CD4-positive, CD25-positive, alpha-beta regulatory T cell (primary cell): ENCODE measurements around the gene SDHAF2. TPM values are rescaled to one million over a fixed set of nuclear protein-coding genes. Genes with fewer than 3 reads are reported as not detected.

ENCODE experiments used
- ATAC-seq, 2 donors: fragments of 150-1000 bp; cut with Tn5 transposase; one replicate each; pipeline ENCODE4 v1.10.0; 2021; ENCODE audit warnings: low read depth in 2 of 2, moderate number of reproducible peaks in 2 of 2, moderate library complexity in 1 of 2
- DNase-seq, 3 donors: peaks; one replicate each; pipeline versions ENCODE4 v3.0.0 to v3.0.0-alpha.2; 2012 to 2022; ENCODE audit warnings: mixed read lengths in 1 of 3
- H3K27ac ChIP-seq: one replicate; pipeline ENCODE4 v1.7.0; 2013; ENCODE audit warnings: mild to moderate bottlenecking, low read length; ENCODE audit not compliant: insufficient read depth, poor library complexity, severe bottlenecking
- H3K27me3 ChIP-seq: one replicate; pipeline ENCODE4 v1.7.0; 2013; ENCODE audit warnings: low read length; ENCODE audit not compliant: control insufficient read depth, insufficient read depth
- H3K36me3 ChIP-seq: one replicate; pipeline ENCODE4 v1.7.0; 2013; ENCODE audit warnings: mild to moderate bottlenecking, low read length, moderate library complexity; ENCODE audit not compliant: control insufficient read depth, insufficient read depth
- H3K4me1 ChIP-seq: 2 replicates; pipeline ENCODE4 v1.7.0; 2013; ENCODE audit warnings: mild to moderate bottlenecking, low read length; ENCODE audit not compliant: insufficient read depth, control insufficient read depth, poor library complexity, severe bottlenecking
- H3K4me3 ChIP-seq: one replicate; pipeline ENCODE4 v1.7.0; 2013; ENCODE audit warnings: low read depth, mild to moderate bottlenecking, low read length, moderate library complexity
- H3K9me3 ChIP-seq, 2 experiments: 1 replicate in 1 of 2; 2 replicates in 1 of 2; pipeline ENCODE4 v1.7.0; 2013; ENCODE audit warnings: low read length in 2 of 2, mild to moderate bottlenecking in 1 of 2, moderate library complexity in 1 of 2; ENCODE audit not compliant: control insufficient read depth in 2 of 2
- H3K27ac Mint-ChIP-seq, 3 donors: one replicate each; pipeline ENCODE4 v1.8.0; 2020 to 2022; ENCODE audit warnings: mild to moderate bottlenecking in 3 of 3, mixed read lengths in 3 of 3, moderate library complexity in 2 of 3
- H3K27me3 Mint-ChIP-seq: one replicate; pipeline ENCODE4 v1.8.0; 2022; ENCODE audit warnings: mild to moderate bottlenecking, mixed read lengths
- H3K36me3 Mint-ChIP-seq: one replicate; pipeline ENCODE4 v1.8.0; 2020; ENCODE audit warnings: mixed read lengths
- H3K4me1 Mint-ChIP-seq, 4 donors: one replicate each; pipeline ENCODE4 v1.8.0; 2020 to 2022; ENCODE audit warnings: mixed read lengths in 4 of 4, mild to moderate bottlenecking in 1 of 4
- H3K4me3 Mint-ChIP-seq, 4 donors: one replicate each; pipeline ENCODE4 v1.8.0; 2020 to 2022; ENCODE audit warnings: mild to moderate bottlenecking in 4 of 4, mixed read lengths in 4 of 4, moderate library complexity in 3 of 4
- H3K9me3 Mint-ChIP-seq, 7 donors: one replicate each; pipeline ENCODE4 v1.8.0; 2020 to 2022; ENCODE audit warnings: mixed read lengths in 7 of 7, mild to moderate bottlenecking in 3 of 7, moderate library complexity in 2 of 7
- polyA plus RNA-seq, 4 donors: library from polyadenylated mRNA; unstranded; fragments of 300-500 nt; fragmentation: Illumina TruSeq; gene quantifications; one replicate each; pipeline ENCODE4 v1.2.3, GENCODE V29; 2021
- total RNA-seq: library from RNA; stranded (reverse); gene quantifications from one replicate; pipeline ENCODE4 v1.2.3, GENCODE V29; 2022

The SDHAF2 gene
- total and polyA plus RNA-seq, 5 donors from 2014 or later = 36.7 to 127 (median 99.9) TPM

GRCh38 chr11:61414547-61414946 lies 15.4 kb upstream of the SDHAF2 start:
- Mint-ChIP-seq H3K36me3 (peaks cover 51% of the 10 kb centered on the region), H3K27ac (peak overlapping the region in 1 of 3 donors; percentile 61), H3K9me3 (no peaks in the 10 kb centered on the region), H3K4me1 (peaks cover 7 to 38% (median 22%) of the 10 kb centered on the region in 4 donors), H3K27me3 (no peaks in the 10 kb centered on the region), H3K4me3 (no peak overlapping the region)
- Histone ChIP-seq H3K36me3 (peaks cover 93% of the 10 kb centered on the region), H3K4me3 (no peak overlapping the region), H3K4me1 (peaks cover 4% of the 10 kb centered on the region), H3K9me3 (no peaks in the 10 kb centered on the region), H3K27me3 (no peaks in the 10 kb centered on the region), H3K27ac (peak overlapping the region; percentile 18)
- no peak for ATAC-seq
- no peak for DNase-seq

GRCh38 chr11:61415381-61415780 lies 14.5 kb upstream of the SDHAF2 start:
- peaks cover 93% of the 10 kb centered on the region for H3K36me3 ChIP-seq
- Mint-ChIP-seq H3K27me3 (no peaks in the 10 kb centered on the region), H3K4me1 (peaks cover 7 to 46% (median 25%) of the 10 kb centered on the region in 4 donors), H3K27ac (peak overlapping the region in 1 of 3 donors; percentile 36), H3K36me3 (peaks cover 59% of the 10 kb centered on the region), H3K9me3 (no peaks in the 10 kb centered on the region), H3K4me3 (no peak overlapping the region)
- H3K27ac ChIP-seq = no peak overlapping the region
- no peaks in the 10 kb centered on the region for H3K9me3 ChIP-seq
- ATAC-seq = no peak
- peaks cover 4% of the 10 kb centered on the region for H3K4me1 ChIP-seq
- no peak for DNase-seq
- H3K27me3 ChIP-seq = no peaks in the 10 kb centered on the region
- no peak overlapping the region for H3K4me3 ChIP-seq

- Histone ChIP-seq H3K9me3 (no peaks in the 10 kb centered on the region), H3K27me3 (no peaks in the 10 kb centered on the region), H3K4me1 (peaks cover 4% of the 10 kb centered on the region), H3K27ac (no peak overlapping the region), H3K36me3 (peaks cover 93% of the 10 kb centered on the region), H3K4me3 (no peak overlapping the region)
- DNase-seq (no peak), ATAC-seq (no peak)
- Mint-ChIP-seq H3K27ac (peak overlapping the region in 2 of 3 donors; percentile 51 to 75), H3K9me3 (no peaks in the 10 kb centered on the region), H3K4me3 (no peak overlapping the region), H3K4me1 (peaks cover 7 to 60% (median 32%) of the 10 kb centered on the region in 4 donors), H3K36me3 (peaks cover 59% of the 10 kb centered on the region), H3K27me3 (no peaks in the 10 kb centered on the region)
Observed at GRCh38 chr11:61416941-61417340, 13.0 kb upstream of the SDHAF2 start.

- Mint-ChIP-seq H3K4me3 (no peak overlapping the region), H3K4me1 (peaks cover 7 to 67% (median 36%) of the 10 kb centered on the region in 4 donors), H3K36me3 (peaks cover 63% of the 10 kb centered on the region), H3K27ac (peak overlapping the region in 2 of 3 donors; percentile 3 to 75), H3K9me3 (no peaks in the 10 kb centered on the region), H3K27me3 (no peaks in the 10 kb centered on the region)
- peaks cover 9% of the 10 kb centered on the region for H3K4me1 ChIP-seq
- DNase-seq (no peak), ATAC-seq (no peak)
- no peak overlapping the region for H3K27ac ChIP-seq
- no peaks in the 10 kb centered on the region for H3K9me3 ChIP-seq
- peaks cover 93% of the 10 kb centered on the region for H3K36me3 ChIP-seq
- no peaks in the 10 kb centered on the region for H3K27me3 ChIP-seq
- no peak overlapping the region for H3K4me3 ChIP-seq
Observed at GRCh38 chr11:61417670-61418069, 12.3 kb upstream of the SDHAF2 start.

GRCh38 chr11:61418136-61418535 lies 11.8 kb upstream of the SDHAF2 start:
- no peak for DNase-seq
- Mint-ChIP-seq H3K4me3 (no peak overlapping the region), H3K27me3 (no peaks in the 10 kb centered on the region), H3K27ac (peak overlapping the region in 1 of 3 donors; percentile 3), H3K4me1 (peaks cover 7 to 70% (median 38%) of the 10 kb centered on the region in 4 donors), H3K36me3 (peaks cover 64% of the 10 kb centered on the region), H3K9me3 (no peaks in the 10 kb centered on the region)
- Histone ChIP-seq H3K4me3 (no peak overlapping the region), H3K27ac (no peak overlapping the region), H3K36me3 (peaks cover 90% of the 10 kb centered on the region), H3K9me3 (no peaks in the 10 kb centered on the region), H3K27me3 (no peaks in the 10 kb centered on the region), H3K4me1 (peaks cover 11% of the 10 kb centered on the region)
- no peak for ATAC-seq

- DNase-seq (no peak), ATAC-seq (no peak)
- H3K4me3 ChIP-seq = no peak overlapping the region
- H3K4me1 ChIP-seq = peaks cover 15% of the 10 kb centered on the region
- Mint-ChIP-seq H3K4me1 (peaks cover 18 to 88% (median 44%) of the 10 kb centered on the region in 4 donors), H3K9me3 (no peaks in the 10 kb centered on the region), H3K27ac (peak overlapping the region in 1 of 3 donors; percentile 18), H3K4me3 (peak overlapping the region in 1 of 4 donors; percentile 78), H3K36me3 (peaks cover 56% of the 10 kb centered on the region), H3K27me3 (no peaks in the 10 kb centered on the region)
- no peaks in the 10 kb centered on the region for H3K9me3 ChIP-seq
- H3K27me3 ChIP-seq = no peaks in the 10 kb centered on the region
- H3K27ac ChIP-seq = no peak overlapping the region
- H3K36me3 ChIP-seq = peaks cover 87% of the 10 kb centered on the region
Observed at GRCh38 chr11:61422226-61422625, 7.7 kb upstream of the SDHAF2 start.

- Histone ChIP-seq H3K4me3 (no peak overlapping the region), H3K4me1 (peaks cover 31% of the 10 kb centered on the region), H3K27me3 (no peaks in the 10 kb centered on the region), H3K27ac (no peak overlapping the region), H3K36me3 (peaks cover 68% of the 10 kb centered on the region), H3K9me3 (no peaks in the 10 kb centered on the region)
- H3K4me3 Mint-ChIP-seq = peak overlapping the region in 1 of 4 donors; percentile 33
- DNase-seq = no peak
- ATAC-seq = no peak
- H3K27ac Mint-ChIP-seq = peak overlapping the region in 2 of 3 donors; percentile 53 to 91
- H3K36me3 Mint-ChIP-seq = peaks cover 44% of the 10 kb centered on the region
- peaks cover 5% of the 10 kb centered on the region for H3K27me3 Mint-ChIP-seq
- peaks cover 16 to 79% (median 48%) of the 10 kb centered on the region in 4 donors for H3K4me1 Mint-ChIP-seq
- H3K9me3 Mint-ChIP-seq = no peaks in the 10 kb centered on the region
Observed at GRCh38 chr11:61425367-61426131, 4.4 kb upstream of the SDHAF2 start.

- Mint-ChIP-seq H3K4me1 (peaks cover 23 to 82% (median 56%) of the 10 kb centered on the region in 4 donors), H3K4me3 (peak overlapping the region; percentile 95 to 99 (median 98)), H3K27me3 (peaks cover 5% of the 10 kb centered on the region), H3K9me3 (no peaks in the 10 kb centered on the region), H3K27ac (peak overlapping the region; percentile 98 to 100 (median 100)), H3K36me3 (peaks cover 31% of the 10 kb centered on the region)
- H3K27me3 ChIP-seq = no peaks in the 10 kb centered on the region
- H3K36me3 ChIP-seq = peaks cover 41% of the 10 kb centered on the region
- peak overlapping the region; percentile 83 for H3K4me3 ChIP-seq
- peaks cover 43% of the 10 kb centered on the region for H3K4me1 ChIP-seq
- peak overlapping the region; percentile 99 for H3K27ac ChIP-seq
- peak; percentile 48 to 53 for ATAC-seq
- H3K9me3 ChIP-seq = no peaks in the 10 kb centered on the region
- peak; percentile 69 to 73 (median 73) for DNase-seq
Observed at GRCh38 chr11:61429346-61429690, 606 bp upstream of the SDHAF2 start.
